Lower leg skin (tissue), 3 donors: ENCODE measurements around the gene RTP5.

Experiments used
- POLR2A ChIP-seq, 2 donors: fragments of 450-650 bp; IDR thresholded peaks; one replicate each; pipeline ENCODE4 v1.6.1; 2016 to 2017; ENCODE audit warnings: antibody characterized with exemption in 2 of 2, mild to moderate bottlenecking in 1 of 2, moderate library complexity in 1 of 2
- TF ChIP-seq, protein P1 (sequence below), 3 donors: fragments of 450-650 bp; IDR thresholded peaks; one replicate each; pipeline ENCODE4 v1.5.1; 2016; ENCODE audit warnings: antibody characterized with exemption in 3 of 3, mild to moderate bottlenecking in 3 of 3, moderate library complexity in 2 of 3

DNA sequence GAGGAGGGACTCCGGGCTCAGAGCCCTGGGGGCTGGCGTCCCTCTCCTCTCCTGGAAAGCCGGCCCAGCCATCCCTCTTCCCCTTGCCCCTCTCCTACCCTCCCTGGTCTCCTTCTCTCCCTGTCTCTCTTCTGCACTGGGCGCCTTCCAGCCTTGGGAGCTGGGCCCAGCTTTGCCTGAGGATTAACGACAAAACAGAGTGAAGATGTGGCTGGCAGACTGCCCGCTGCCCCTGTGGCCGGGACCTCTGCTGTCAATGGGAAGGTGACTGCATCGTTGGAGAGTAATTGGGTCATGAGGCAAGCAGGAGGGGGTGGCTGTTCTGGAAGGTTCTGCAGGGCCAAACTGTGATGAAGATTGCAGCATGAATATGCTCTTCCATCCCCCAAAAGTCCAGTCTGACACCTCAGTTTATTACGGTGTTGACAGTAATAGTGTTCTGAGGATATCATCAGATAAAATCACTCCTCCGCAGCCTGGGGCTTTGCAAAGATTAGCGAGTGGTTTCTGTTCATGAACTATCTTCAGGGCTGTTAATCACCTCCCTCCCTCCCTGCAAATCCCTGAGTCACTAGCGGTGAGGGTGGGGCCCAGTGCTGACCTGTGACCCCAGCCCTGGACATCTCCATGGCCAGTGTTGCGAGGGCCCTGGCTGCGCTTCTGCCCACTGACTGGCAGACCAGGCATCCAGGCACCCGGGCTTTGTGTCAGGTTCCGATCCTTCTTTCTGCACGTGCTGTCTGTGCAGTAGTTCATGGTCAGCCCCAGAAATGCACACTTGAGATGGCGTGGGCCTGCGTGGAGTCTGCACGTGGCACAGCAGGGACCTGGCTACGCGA, 23.0 kb downstream of the RTP5 start:
- TF ChIP-seq, protein P1, sequence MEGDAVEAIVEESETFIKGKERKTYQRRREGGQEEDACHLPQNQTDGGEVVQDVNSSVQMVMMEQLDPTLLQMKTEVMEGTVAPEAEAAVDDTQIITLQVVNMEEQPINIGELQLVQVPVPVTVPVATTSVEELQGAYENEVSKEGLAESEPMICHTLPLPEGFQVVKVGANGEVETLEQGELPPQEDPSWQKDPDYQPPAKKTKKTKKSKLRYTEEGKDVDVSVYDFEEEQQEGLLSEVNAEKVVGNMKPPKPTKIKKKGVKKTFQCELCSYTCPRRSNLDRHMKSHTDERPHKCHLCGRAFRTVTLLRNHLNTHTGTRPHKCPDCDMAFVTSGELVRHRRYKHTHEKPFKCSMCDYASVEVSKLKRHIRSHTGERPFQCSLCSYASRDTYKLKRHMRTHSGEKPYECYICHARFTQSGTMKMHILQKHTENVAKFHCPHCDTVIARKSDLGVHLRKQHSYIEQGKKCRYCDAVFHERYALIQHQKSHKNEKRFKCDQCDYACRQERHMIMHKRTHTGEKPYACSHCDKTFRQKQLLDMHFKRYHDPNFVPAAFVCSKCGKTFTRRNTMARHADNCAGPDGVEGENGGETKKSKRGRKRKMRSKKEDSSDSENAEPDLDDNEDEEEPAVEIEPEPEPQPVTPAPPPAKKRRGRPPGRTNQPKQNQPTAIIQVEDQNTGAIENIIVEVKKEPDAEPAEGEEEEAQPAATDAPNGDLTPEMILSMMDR (IDR thresholded peaks at IDR 0.05): no peak
- TF ChIP-seq POLR2A (IDR thresholded peaks at IDR 0.05): no peak
